K562 (cell line): ENCODE results near the gene HOXB4. TPM values are rescaled to one million over a fixed set of nuclear protein-coding genes. Genes with fewer than 3 reads are reported as not detected.

Source experiments
- CBFA2T2 ChIP-seq: fragments of 450-650 bp; conservative IDR thresholded peaks from 2 replicates; pipeline ENCODE4 v1.6.1; 2017; ENCODE audit warnings: mild to moderate bottlenecking
- DMBX1 ChIP-seq: fragments of 250-450 bp; sonication (Bioruptor Pico); IDR thresholded peaks from 2 replicates; pipeline ENCODE4 v1.8.0; 2022; ENCODE audit warnings: inconsistent platforms, mild to moderate bottlenecking, moderate library complexity, borderline replicate concordance
- HDAC3 ChIP-seq: fragments of 450-650 bp; IDR thresholded peaks from 2 replicates; pipeline ENCODE4 v1.6.1; 2018; ENCODE audit warnings: borderline replicate concordance, mild to moderate bottlenecking, moderate library complexity; ENCODE audit not compliant: partially characterized antibody
- HDAC8 ChIP-seq: fragments of 450-650 bp; IDR thresholded peaks from 2 replicates; pipeline ENCODE4 v1.6.1; 2016; ENCODE audit warnings: mild to moderate bottlenecking, missing genetic modification characterization, moderate library complexity, missing compliant biosample characterization
- MAZ ChIP-seq, 2 experiments: fragments of 450-650 bp in 1 of 2; sonication (generic) in 1 of 2; formaldehyde crosslinking; IDR thresholded peaks in 1 of 2; conservative IDR thresholded peaks in 1 of 2; 2 replicates each; pipeline versions ENCODE4 v1.4.0 to v1.5.0; 2020; ENCODE audit warnings: mild to moderate bottlenecking in 1 of 2, missing genetic modification reagents in 1 of 2
- RERE ChIP-seq: sonication (generic); formaldehyde crosslinking; IDR thresholded peaks from 2 replicates; pipeline ENCODE4 v1.8.0; 2023; ENCODE audit warnings: missing genetic modification reagents, mild to moderate bottlenecking, borderline replicate concordance
- SETDB1 ChIP-seq: IDR thresholded peaks from one replicate; pipeline ENCODE4 v1.6.1; 2012; ENCODE audit warnings: low read length, control low read depth, inconsistent platforms
- SMAD4 ChIP-seq: fragments of 250-450 bp; sonication (Bioruptor Pico); conservative IDR thresholded peaks from 2 replicates; pipeline ENCODE4 v1.8.0; 2021; ENCODE audit warnings: inconsistent platforms, mild to moderate bottlenecking, moderate library complexity
- SRSF9 ChIP-seq: fragments of 200-400 bp; formaldehyde crosslinking; IDR thresholded peaks from 2 replicates; pipeline ENCODE4 v1.6.1; 2017; ENCODE audit warnings: low read depth, low read length, borderline replicate concordance
- ZBTB40 ChIP-seq, 2 experiments: fragments of 450-650 bp in 1 of 2; sonication (generic) in 1 of 2; formaldehyde crosslinking in 1 of 2; IDR thresholded peaks; 2 replicates each; pipeline versions ENCODE4 v1.7.1 to v1.9.0; 2016 to 2022; ENCODE audit warnings: inconsistent platforms in 1 of 2, mild to moderate bottlenecking in 1 of 2, missing genetic modification reagents in 1 of 2
- ZNF134 ChIP-seq: fragments of 250-450 bp; sonication (Bioruptor Pico); conservative IDR thresholded peaks from 2 replicates; pipeline ENCODE4 v1.4.0; 2020
- polyA plus RNA-seq, 8 experiments: library from polyadenylated mRNA; depleted of rRNA in 4 of 8; stranded (reverse) in 5 of 8; unstranded in 3 of 8; fragments of >200 nt; fragmentation: Nextera tagmentation in 2 of 8; fragmentation: Illumina TruSeq in 1 of 8; extraction: Ambion mirVana in 2 of 8; extraction: Trizol in 1 of 8; gene quantifications; 2 replicates each; pipeline versions ENCODE4 v1.2.1 to v1.2.3, GENCODE V29; 2011 to 2014; ENCODE audit warnings: inconsistent platforms in 1 of 8, missing spikeins in 1 of 8
- total RNA-seq, 7 experiments: library from RNA; depleted of rRNA in 6 of 7; stranded (reverse); fragments of >200 nt in 6 of 7; fragmentation: Illumina TruSeq in 2 of 7; extraction: Trizol in 2 of 7; gene quantifications; 2 replicates each; pipeline versions ENCODE4 v1.2.1 to v1.2.3, GENCODE V29; 2011 to 2021; ENCODE audit warnings: low replicate concordance in 1 of 7

HOXB4 gene
- total and polyA plus RNA-seq, 9 of the 15 experiments (the other 6 are each of a cell fraction or from before 2014, with no cell fraction given): 1.6 to 34.9 (median 14.9) TPM

- TF ChIP-seq DMBX1 (CRISPR knock-in tag) (no peak), HDAC3 (no peak), ZNF134 (CRISPR knock-in tag) (no peak), SMAD4 (CRISPR knock-in tag) (0 out of 2 replicates have a peak, but pooled peaks have one; percentile 24), HDAC8 (tag) (no peak), MAZ (CRISPR knock-in tag; conservative IDR thresholded peaks at IDR 0.05 in 1 of 2, IDR thresholded peaks at IDR 0.05 in 1 of 2) (peak in 1 of 2 experiments; percentile 80; a peak in 2 of 4 replicates), SETDB1 (no peak), SRSF9 (no peak), CBFA2T2 (no peak), RERE (CRISPR knock-in tag) (no peak), ZBTB40 (IDR thresholded peaks at IDR 0.05) (no peak), ZBTB40 (CRISPR knock-in tag; IDR thresholded peaks at IDR 0.05) (no peak)
Measured at GRCh38 chr17:48593840-48594537, 15.8 kb upstream of the HOXB4 start (continued).
